Upper lobe of left lung (tissue), 4 donors: ENCODE measurements around the gene RHOU.

Experiments
- CTCF ChIP-seq, 6 experiments: fragments of 450-650 bp in 4 of 6; fragments of 200-600 bp in 2 of 6; sonication (generic) in 2 of 6; IDR thresholded peaks; one replicate each; pipeline ENCODE4 v1.5.1; 2016 to 2019; ENCODE audit warnings: antibody characterized with exemption in 6 of 6
- EP300 ChIP-seq, 4 donors: sonication (generic); formaldehyde crosslinking; IDR thresholded peaks; one replicate each; pipeline ENCODE4 v1.5.1; 2017; ENCODE audit warnings: antibody characterized with exemption in 4 of 4, control low read depth in 2 of 4
- POLR2A ChIP-seq, 4 donors: fragments of 450-650 bp; IDR thresholded peaks; one replicate each; pipeline ENCODE4 v1.5.1; 2016 to 2017; ENCODE audit warnings: antibody characterized with exemption in 4 of 4, mild to moderate bottlenecking in 2 of 4

GRCh38 chr1:228751360-228752098 lies 16.2 kb downstream of the RHOU start:
- TF ChIP-seq CTCF (IDR thresholded peaks at IDR 0.05) = no peak
- TF ChIP-seq POLR2A (IDR thresholded peaks at IDR 0.05) = no peak
- TF ChIP-seq EP300 (IDR thresholded peaks at IDR 0.05) = no peak
